A673 (cell line): ENCODE measurements around the gene METTL4. TPM values are rescaled to one million over a fixed set of nuclear protein-coding genes. Genes with fewer than 3 reads are reported as not detected.

Experiments used
- BruUV-seq: library from RNA; stranded (reverse); fragments of 400-500 nt; replicated peaks from 2 replicates; lab custom pipeline; 2021; lab: Mats Ljungman, UMichigan
- CTCF ChIA-PET: fragments of 300-600 bp; sonication (Branson Sonifier 250); formaldehyde crosslinking; loops from one replicate; lab custom pipeline; 2022; ENCODE audit warnings: antibody characterized with exemption; lab: Charles Lee
- POLR2A ChIA-PET: fragments of 300-600 bp; sonication (Branson Sonifier 250); formaldehyde crosslinking; loops from one replicate; lab custom pipeline; 2022; ENCODE audit warnings: antibody characterized with exemption; ENCODE audit not compliant: low non-redundant PET; lab: Charles Lee
- DNase-seq: peaks from one replicate; pipeline ENCODE4 v3.0.0-alpha.2; 2015; ENCODE audit warnings: low spot score
- H3K27ac ChIP-seq: fragments of 200-600 bp; sonication (generic); 2 replicates; pipeline ENCODE4 v1.5.1; 2016; ENCODE audit warnings: mixed run types, low read depth, mild to moderate bottlenecking, mixed read lengths, antibody characterized with exemption, low read length; ENCODE audit not compliant: poor library complexity, severe bottlenecking
- H3K27me3 ChIP-seq: fragments of 200-600 bp; sonication (generic); replicated peaks from 2 replicates; pipeline ENCODE4 v1.6.1; 2017; ENCODE audit warnings: mixed run types, low read depth, mild to moderate bottlenecking, mixed read lengths, antibody characterized with exemption, low read length; ENCODE audit not compliant: insufficient read depth, poor library complexity
- H3K36me3 ChIP-seq: fragments of 200-600 bp; sonication (generic); 2 replicates; pipeline ENCODE4 v1.6.1; 2016; ENCODE audit warnings: mixed run types, mild to moderate bottlenecking, mixed read lengths, antibody characterized with exemption, low read length; ENCODE audit not compliant: insufficient read depth, poor library complexity, severe bottlenecking
- H3K4me1 ChIP-seq: fragments of 200-600 bp; sonication (generic); 2 replicates; pipeline ENCODE4 v1.6.1; 2017; ENCODE audit warnings: mixed run types, mild to moderate bottlenecking, mixed read lengths, antibody characterized with exemption, low read length; ENCODE audit not compliant: insufficient read depth, poor library complexity, severe bottlenecking
- H3K4me3 ChIP-seq: fragments of 200-600 bp; sonication (generic); 2 replicates; pipeline ENCODE4 v1.5.1; 2016; ENCODE audit warnings: low read depth, mixed run types, mild to moderate bottlenecking, mixed read lengths, low read length; ENCODE audit not compliant: poor library complexity, severe bottlenecking
- H3K9me3 ChIP-seq: fragments of 200-600 bp; sonication (generic); 2 replicates; pipeline ENCODE4 v1.6.1; 2016; ENCODE audit warnings: mixed run types, low read depth, mild to moderate bottlenecking, mixed read lengths, antibody characterized with exemption, low read length; ENCODE audit not compliant: poor library complexity, severe bottlenecking
- EZH2 ChIP-seq: fragments of 200-600 bp; sonication (generic); IDR thresholded peaks from 2 replicates; pipeline ENCODE4 v1.6.1; 2017; ENCODE audit warnings: borderline replicate concordance, low read depth, mild to moderate bottlenecking, mixed read lengths, antibody characterized with exemption, low read length; ENCODE audit not compliant: poor library complexity, severe bottlenecking
- intact Hi-C: fragments of 100-400 bp; cut with micrococcal nuclease; formaldehyde crosslinking; loops from one replicate; pipeline ENCODE4 v1.10.0; 2022; ENCODE audit not compliant: unreplicated experiment
- total RNA-seq: library from RNA; stranded (reverse); gene quantifications from 2 replicates; pipeline ENCODE4 v1.2.3, GENCODE V29; 2021
- TF ChIP-seq, protein P1 (sequence below): fragments of 300-800, 200-600 bp; sonication (generic); conservative IDR thresholded peaks from 2 replicates; pipeline ENCODE4 v1.5.1; 2017; ENCODE audit warnings: low read depth, mild to moderate bottlenecking, antibody characterized with exemption, low read length, moderate library complexity, mixed read lengths

METTL4 gene
- total RNA-seq, 1 experiment from 2014 or later: 26.4 TPM

DNA sequence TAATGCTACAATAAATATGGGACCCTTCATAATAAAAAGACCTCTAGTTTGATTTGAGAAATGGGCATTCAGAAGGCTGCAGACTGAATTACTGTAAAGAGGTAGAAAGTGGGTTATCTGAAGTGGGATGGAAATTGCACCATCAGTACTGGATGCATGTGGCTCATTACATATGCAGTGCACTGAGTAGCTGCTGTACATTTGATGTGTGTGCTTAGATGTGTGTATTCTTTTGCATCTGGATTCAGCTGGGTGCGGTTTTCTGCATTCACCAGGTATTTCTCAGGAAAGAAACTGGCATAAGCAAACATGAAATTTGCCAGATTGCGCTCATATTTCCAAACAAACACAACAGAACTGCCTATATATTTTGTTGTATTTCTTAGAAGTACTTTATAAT, 38.3 kb upstream of the METTL4 start:
- no peaks in the 10 kb centered on the region for H3K27me3 ChIP-seq
- no peak for DNase-seq
- no peak overlapping the region for H3K27ac ChIP-seq
- no peak overlapping the region for H3K4me3 ChIP-seq
- CTCF ChIA-PET: no interaction called here
- TF ChIP-seq, protein P1, sequence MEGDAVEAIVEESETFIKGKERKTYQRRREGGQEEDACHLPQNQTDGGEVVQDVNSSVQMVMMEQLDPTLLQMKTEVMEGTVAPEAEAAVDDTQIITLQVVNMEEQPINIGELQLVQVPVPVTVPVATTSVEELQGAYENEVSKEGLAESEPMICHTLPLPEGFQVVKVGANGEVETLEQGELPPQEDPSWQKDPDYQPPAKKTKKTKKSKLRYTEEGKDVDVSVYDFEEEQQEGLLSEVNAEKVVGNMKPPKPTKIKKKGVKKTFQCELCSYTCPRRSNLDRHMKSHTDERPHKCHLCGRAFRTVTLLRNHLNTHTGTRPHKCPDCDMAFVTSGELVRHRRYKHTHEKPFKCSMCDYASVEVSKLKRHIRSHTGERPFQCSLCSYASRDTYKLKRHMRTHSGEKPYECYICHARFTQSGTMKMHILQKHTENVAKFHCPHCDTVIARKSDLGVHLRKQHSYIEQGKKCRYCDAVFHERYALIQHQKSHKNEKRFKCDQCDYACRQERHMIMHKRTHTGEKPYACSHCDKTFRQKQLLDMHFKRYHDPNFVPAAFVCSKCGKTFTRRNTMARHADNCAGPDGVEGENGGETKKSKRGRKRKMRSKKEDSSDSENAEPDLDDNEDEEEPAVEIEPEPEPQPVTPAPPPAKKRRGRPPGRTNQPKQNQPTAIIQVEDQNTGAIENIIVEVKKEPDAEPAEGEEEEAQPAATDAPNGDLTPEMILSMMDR: no peak
- TF ChIP-seq EZH2: no peak
- POLR2A ChIA-PET: no interaction called here
- H3K36me3 ChIP-seq: peaks cover 76% of the 10 kb centered on the region
- H3K4me1 ChIP-seq: peaks cover 4% of the 10 kb centered on the region
- intact Hi-C loops: no loop called here
- H3K9me3 ChIP-seq: no peaks in the 10 kb centered on the region
- no TSS peak for BruUV-seq

DNA sequence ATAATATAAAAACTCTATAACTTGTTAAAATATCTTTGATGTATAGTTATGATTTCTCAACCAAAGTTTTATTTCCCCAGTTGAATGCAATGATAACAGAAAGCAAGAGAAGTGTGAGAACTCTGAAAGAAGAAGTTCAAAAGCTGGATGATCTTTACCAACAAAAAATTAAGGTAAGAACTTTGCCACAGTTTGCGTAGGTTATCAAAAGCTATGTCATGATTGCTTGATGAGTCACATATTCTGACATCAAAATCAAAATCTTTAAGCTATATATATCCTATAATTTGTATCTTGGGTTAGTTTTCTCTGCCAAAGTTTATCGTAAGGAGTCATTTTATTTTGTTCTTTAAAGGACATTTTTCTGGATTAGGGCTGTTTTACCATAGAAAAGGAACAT, 35.0 kb upstream of the METTL4 start:
- intact Hi-C loops: no loop called here
- Histone ChIP-seq H3K27ac (no peak overlapping the region), H3K4me1 (peaks cover 4% of the 10 kb centered on the region), H3K4me3 (no peak overlapping the region), H3K27me3 (no peaks in the 10 kb centered on the region), H3K36me3 (peaks cover 81% of the 10 kb centered on the region), H3K9me3 (no peaks in the 10 kb centered on the region)
- ChIA-PET POLR2A (no interaction called here), CTCF (no interaction called here)
- BruUV-seq: no TSS peak
- DNase-seq: no peak
- TF ChIP-seq EZH2: no peak
- TF ChIP-seq, protein P1: no peak

DNA sequence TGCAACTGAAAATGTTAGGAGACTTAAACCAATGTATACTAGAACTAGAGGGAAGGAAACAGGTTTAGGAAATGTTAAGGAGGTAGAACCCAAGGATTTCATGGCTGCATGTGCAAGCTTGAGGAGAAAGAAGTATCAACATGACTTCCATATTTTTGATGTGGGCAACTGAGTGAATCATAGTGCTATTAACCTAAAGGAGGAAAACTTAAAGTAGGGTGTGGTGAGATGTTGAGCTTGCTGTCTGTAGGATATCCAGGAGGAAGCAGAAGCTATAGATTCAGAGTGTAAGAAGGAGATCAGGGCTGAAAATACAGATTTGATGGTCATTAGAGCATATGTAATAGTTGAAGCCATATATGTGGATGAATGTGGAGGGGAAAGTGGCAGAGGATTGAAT, 31.5 kb upstream of the METTL4 start:
- H3K4me3 ChIP-seq: no peak overlapping the region
- ChIA-PET CTCF (no interaction called here), POLR2A (no interaction called here)
- H3K27me3 ChIP-seq: no peaks in the 10 kb centered on the region
- H3K9me3 ChIP-seq: no peaks in the 10 kb centered on the region
- peaks cover 82% of the 10 kb centered on the region for H3K36me3 ChIP-seq
- peaks cover 4% of the 10 kb centered on the region for H3K4me1 ChIP-seq
- H3K27ac ChIP-seq: no peak overlapping the region
- BruUV-seq: no TSS peak
- intact Hi-C loops: no loop called here
- TF ChIP-seq, protein P1: no peak
- no peak for TF ChIP-seq EZH2
- no peak for DNase-seq
